ENCODE measurements around the gene SIRPD.

SIRPD gene

DNA sequence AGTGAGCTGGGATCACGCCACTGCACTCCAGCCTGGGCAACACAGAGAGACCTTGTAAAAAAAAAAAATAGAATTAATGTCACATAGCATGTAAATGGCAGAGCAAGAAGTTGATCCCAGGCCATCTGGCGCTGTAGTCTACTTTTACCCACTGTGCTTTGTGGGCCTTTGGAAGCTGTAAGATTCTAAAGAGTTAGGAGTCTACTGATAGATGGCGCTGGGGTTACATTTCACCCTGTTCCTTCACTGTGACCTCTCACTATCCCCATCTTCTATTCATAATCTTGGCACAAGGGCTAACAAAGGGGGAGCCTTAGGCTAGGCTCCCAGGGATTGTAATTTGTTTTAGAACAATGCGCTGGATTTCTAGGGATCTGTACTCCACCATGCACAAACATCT is 24.4 kb downstream of the SIRPD start:
- no peaks in the 10 kb centered on the region for H3K4me1 ChIP-seq (ENCODE audit: insufficient read depth, low read length, severe bottlenecking)
- H2AFZ ChIP-seq (ENCODE audit: low read length) = no peak overlapping the region
- no peaks in the 10 kb centered on the region for H3K9me3 ChIP-seq (ENCODE audit: low read length)
- H3K9me2 ChIP-seq (ENCODE audit: low read depth, low read length) = no peaks in the 10 kb centered on the region
- no peak overlapping the region for H3K27ac ChIP-seq (ENCODE audit: low read depth, low read length, poor library complexity, severe bottlenecking)
- no peak overlapping the region for H3K9ac ChIP-seq (ENCODE audit: low read length)
- H3K79me2 ChIP-seq (ENCODE audit: insufficient read depth, low read length) = no peaks in the 10 kb centered on the region
- H3K27me3 ChIP-seq (ENCODE audit: insufficient read depth, low read length) = peaks cover 8% of the 10 kb centered on the region; the same call in 1 of the 2 replicates
- no peak for TF ChIP-seq EZH2 (IDR thresholded peaks at IDR 0.05; ENCODE audit: borderline replicate concordance, low read length)
- TF ChIP-seq, protein P1, sequence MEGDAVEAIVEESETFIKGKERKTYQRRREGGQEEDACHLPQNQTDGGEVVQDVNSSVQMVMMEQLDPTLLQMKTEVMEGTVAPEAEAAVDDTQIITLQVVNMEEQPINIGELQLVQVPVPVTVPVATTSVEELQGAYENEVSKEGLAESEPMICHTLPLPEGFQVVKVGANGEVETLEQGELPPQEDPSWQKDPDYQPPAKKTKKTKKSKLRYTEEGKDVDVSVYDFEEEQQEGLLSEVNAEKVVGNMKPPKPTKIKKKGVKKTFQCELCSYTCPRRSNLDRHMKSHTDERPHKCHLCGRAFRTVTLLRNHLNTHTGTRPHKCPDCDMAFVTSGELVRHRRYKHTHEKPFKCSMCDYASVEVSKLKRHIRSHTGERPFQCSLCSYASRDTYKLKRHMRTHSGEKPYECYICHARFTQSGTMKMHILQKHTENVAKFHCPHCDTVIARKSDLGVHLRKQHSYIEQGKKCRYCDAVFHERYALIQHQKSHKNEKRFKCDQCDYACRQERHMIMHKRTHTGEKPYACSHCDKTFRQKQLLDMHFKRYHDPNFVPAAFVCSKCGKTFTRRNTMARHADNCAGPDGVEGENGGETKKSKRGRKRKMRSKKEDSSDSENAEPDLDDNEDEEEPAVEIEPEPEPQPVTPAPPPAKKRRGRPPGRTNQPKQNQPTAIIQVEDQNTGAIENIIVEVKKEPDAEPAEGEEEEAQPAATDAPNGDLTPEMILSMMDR (IDR thresholded peaks at IDR 0.05; ENCODE audit: low read length) = no peak
- H3F3A ChIP-seq (ENCODE audit: insufficient read depth, low read length) = no peaks in the 10 kb centered on the region
- no peak overlapping the region for H3K4me3 ChIP-seq (ENCODE audit: low read depth, low read length, poor library complexity, severe bottlenecking)
- H3K36me3 ChIP-seq (ENCODE audit: insufficient read depth, low read length) = no peaks in the 10 kb centered on the region; the same call in 1 of the 2 replicates
- no peaks in the 10 kb centered on the region for H4K20me1 ChIP-seq (ENCODE audit: insufficient read depth, low read length)
- H3K4me2 ChIP-seq (ENCODE audit: low read length) = no peak overlapping the region

DNA sequence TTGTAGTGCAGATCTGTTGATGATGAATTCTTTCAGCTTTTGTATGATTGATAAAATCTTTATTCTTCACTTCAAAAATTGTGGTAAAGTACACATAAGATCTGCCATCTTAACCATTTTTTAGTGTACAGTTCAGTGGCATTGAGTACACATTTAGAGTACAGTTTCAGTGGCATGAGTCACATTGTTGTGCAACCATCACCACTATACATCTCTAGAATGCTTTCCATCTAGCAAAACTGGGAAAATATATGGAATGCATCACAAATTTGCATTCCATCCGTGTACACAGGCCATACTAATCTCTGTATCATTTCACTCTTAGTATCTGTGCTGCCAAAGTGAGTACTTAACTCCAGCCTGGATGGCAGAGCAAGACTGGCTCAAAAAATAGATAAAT is 28.7 kb downstream of the SIRPD start:
- Histone ChIP-seq H3K4me2 (ENCODE audit: low read length) (no peak overlapping the region), H2AFZ (ENCODE audit: low read length) (no peak overlapping the region), H3K36me3 (ENCODE audit: insufficient read depth, low read length) (no peaks in the 10 kb centered on the region; the same call in 1 of the 2 replicates), H3K79me2 (ENCODE audit: insufficient read depth, low read length) (no peaks in the 10 kb centered on the region), H4K20me1 (ENCODE audit: insufficient read depth, low read length) (no peaks in the 10 kb centered on the region), H3K27ac (ENCODE audit: low read depth, low read length, poor library complexity, severe bottlenecking) (no peak overlapping the region), H3K4me1 (ENCODE audit: insufficient read depth, low read length, severe bottlenecking) (peaks cover 4% of the 10 kb centered on the region), H3F3A (ENCODE audit: insufficient read depth, low read length) (no peaks in the 10 kb centered on the region), H3K27me3 (ENCODE audit: insufficient read depth, low read length) (peaks cover 7% of the 10 kb centered on the region; the same call in 1 of the 2 replicates), H3K9me3 (ENCODE audit: low read length) (no peaks in the 10 kb centered on the region), H3K4me3 (ENCODE audit: low read depth, low read length, poor library complexity, severe bottlenecking) (no peak overlapping the region), H3K9me2 (ENCODE audit: low read depth, low read length) (no peaks in the 10 kb centered on the region), H3K9ac (ENCODE audit: low read length) (no peak overlapping the region)
- TF ChIP-seq EZH2 (IDR thresholded peaks at IDR 0.05; ENCODE audit: borderline replicate concordance, low read length) = no peak
- TF ChIP-seq, protein P1 (IDR thresholded peaks at IDR 0.05; ENCODE audit: low read length) = no peak

DNA sequence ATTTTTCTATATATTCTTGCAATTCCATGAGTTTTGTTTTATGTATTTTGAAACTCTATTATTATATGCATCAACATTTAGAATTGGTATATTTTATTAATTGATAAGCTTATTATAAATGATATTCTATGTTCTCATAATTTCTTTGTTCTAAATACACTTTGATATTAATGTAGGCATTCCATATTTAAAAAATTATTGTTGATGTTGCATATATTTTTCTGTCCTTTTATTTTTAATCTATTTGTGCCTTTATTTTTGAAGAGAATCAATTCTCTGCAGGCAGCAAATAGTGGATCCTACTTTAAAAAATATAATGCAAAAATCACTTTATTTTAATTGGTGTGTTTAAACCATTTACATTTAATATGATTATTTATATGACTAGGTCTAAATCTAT is 29.6 kb downstream of the SIRPD start:
- H3K4me2 ChIP-seq (ENCODE audit: low read length) = no peak overlapping the region
- H3K4me1 ChIP-seq (ENCODE audit: insufficient read depth, low read length, severe bottlenecking) = peaks cover 7% of the 10 kb centered on the region
- TF ChIP-seq EZH2 (IDR thresholded peaks at IDR 0.05; ENCODE audit: borderline replicate concordance, low read length) = no peak
- TF ChIP-seq, protein P1 (IDR thresholded peaks at IDR 0.05; ENCODE audit: low read length) = no peak
- H3K9me3 ChIP-seq (ENCODE audit: low read length) = no peaks in the 10 kb centered on the region
- H3K27me3 ChIP-seq (ENCODE audit: insufficient read depth, low read length) = no peaks in the 10 kb centered on the region
- H2AFZ ChIP-seq (ENCODE audit: low read length) = no peak overlapping the region
- H3F3A ChIP-seq (ENCODE audit: insufficient read depth, low read length) = no peaks in the 10 kb centered on the region
- no peaks in the 10 kb centered on the region for H3K79me2 ChIP-seq (ENCODE audit: insufficient read depth, low read length)
- H3K27ac ChIP-seq (ENCODE audit: low read depth, low read length, poor library complexity, severe bottlenecking) = no peak overlapping the region
- H3K4me3 ChIP-seq (ENCODE audit: low read depth, low read length, poor library complexity, severe bottlenecking) = no peak overlapping the region
- no peak overlapping the region for H3K9ac ChIP-seq (ENCODE audit: low read length)
- H4K20me1 ChIP-seq (ENCODE audit: insufficient read depth, low read length) = no peaks in the 10 kb centered on the region
- no peaks in the 10 kb centered on the region for H3K9me2 ChIP-seq (ENCODE audit: low read depth, low read length)
- no peaks in the 10 kb centered on the region; the same call in 1 of the 2 replicates for H3K36me3 ChIP-seq (ENCODE audit: insufficient read depth, low read length)
